ENCODE measurements around the gene KRR1. TPM values are rescaled to one million over a fixed set of nuclear protein-coding genes. Genes with fewer than 3 reads are reported as not detected.

Gene KRR1
- total RNA-seq, 1 donor from 2014 or later: 59.4 TPM

GRCh38 chr12:75529826-75530225 lies 18.4 kb upstream of the KRR1 start:
- no peaks in the 10 kb centered on the region for H3K9me3 Mint-ChIP-seq
- no peak for TF ChIP-seq CTCF (conservative IDR thresholded peaks at IDR 0.05)
- H3K4me3 Mint-ChIP-seq: no peak overlapping the region
- H3K4me1 Mint-ChIP-seq: peaks cover 14% of the 10 kb centered on the region
- no peaks in the 10 kb centered on the region for H3K36me3 Mint-ChIP-seq (ENCODE audit: low read depth)
- no peak overlapping the region for H3K27ac Mint-ChIP-seq (ENCODE audit: unreplicated experiment)
- DNase-seq (ENCODE audit: low read depth, low spot score): no peak
- no peaks in the 10 kb centered on the region for H3K27me3 Mint-ChIP-seq (ENCODE audit: low read depth)

- no peaks in the 10 kb centered on the region for H3K9me3 Mint-ChIP-seq
- H3K27me3 Mint-ChIP-seq (ENCODE audit: low read depth): no peaks in the 10 kb centered on the region
- no peak for TF ChIP-seq CTCF (conservative IDR thresholded peaks at IDR 0.05)
- no peak overlapping the region for H3K4me3 Mint-ChIP-seq
- H3K27ac Mint-ChIP-seq (ENCODE audit: unreplicated experiment): no peak overlapping the region
- H3K4me1 Mint-ChIP-seq: peaks cover 14% of the 10 kb centered on the region
- no peak for DNase-seq (ENCODE audit: low read depth, low spot score)
- no peaks in the 10 kb centered on the region for H3K36me3 Mint-ChIP-seq (ENCODE audit: low read depth)
Measured at GRCh38 chr12:75529316-75529715, 17.9 kb upstream of the KRR1 start.

- Mint-ChIP-seq H3K9me3 (no peaks in the 10 kb centered on the region), H3K27ac (ENCODE audit: unreplicated experiment) (no peak overlapping the region), H3K4me1 (peaks cover 14% of the 10 kb centered on the region), H3K27me3 (ENCODE audit: low read depth) (no peaks in the 10 kb centered on the region), H3K4me3 (no peak overlapping the region), H3K36me3 (ENCODE audit: low read depth) (no peaks in the 10 kb centered on the region)
- DNase-seq (ENCODE audit: low read depth, low spot score): no peak
- TF ChIP-seq CTCF (conservative IDR thresholded peaks at IDR 0.05): no peak
Measured at GRCh38 chr12:75528692-75529091, 17.3 kb upstream of the KRR1 start.

- Mint-ChIP-seq H3K9me3 (no peaks in the 10 kb centered on the region), H3K4me3 (no peak overlapping the region), H3K36me3 (ENCODE audit: low read depth) (no peaks in the 10 kb centered on the region), H3K4me1 (peaks cover 14% of the 10 kb centered on the region), H3K27me3 (ENCODE audit: low read depth) (no peaks in the 10 kb centered on the region), H3K27ac (ENCODE audit: unreplicated experiment) (no peak overlapping the region)
- no peak for DNase-seq (ENCODE audit: low read depth, low spot score)
- no peak for TF ChIP-seq CTCF (conservative IDR thresholded peaks at IDR 0.05)
Measured at GRCh38 chr12:75528272-75528671, 16.9 kb upstream of the KRR1 start.

- H3K4me1 Mint-ChIP-seq: peaks cover 14% of the 10 kb centered on the region
- peak; percentile 4 for DNase-seq (ENCODE audit: low read depth, low spot score)
- H3K4me3 Mint-ChIP-seq: no peak overlapping the region
- no peaks in the 10 kb centered on the region for H3K9me3 Mint-ChIP-seq
- no peaks in the 10 kb centered on the region for H3K27me3 Mint-ChIP-seq (ENCODE audit: low read depth)
- TF ChIP-seq CTCF (conservative IDR thresholded peaks at IDR 0.05): peak; percentile 90
- H3K36me3 Mint-ChIP-seq (ENCODE audit: low read depth): no peaks in the 10 kb centered on the region
- no peak overlapping the region for H3K27ac Mint-ChIP-seq (ENCODE audit: unreplicated experiment)
Measured at GRCh38 chr12:75526655-75527511, 15.5 kb upstream of the KRR1 start.

Measured in neural crest cell (in vitro differentiated cells).